CD4-positive, alpha-beta T cell (primary cell): Measurements from ENCODE around the gene CCDC137. TPM values are rescaled to one million over a fixed set of nuclear protein-coding genes. Genes with fewer than 3 reads are reported as not detected.

ENCODE experiments used
- ATAC-seq: fragments of 200-7000 bp; cut with Tn5 transposase; one replicate; pipeline ENCODE4 v1.10.0; 2022; ENCODE audit warnings: mild to moderate bottlenecking; ENCODE audit not compliant: poor library complexity
- CTCF ChIA-PET: fragments of 350-600 bp; sonication (Branson Sonifier 250); formaldehyde crosslinking; loops from one replicate; lab custom pipeline; 2021; ENCODE audit warnings: antibody characterized with exemption, inconsistent platforms; lab: Charles Lee
- POLR2A ChIA-PET: fragments of 350-600 bp; sonication (Branson Sonifier 250); formaldehyde crosslinking; loops from one replicate; lab custom pipeline; 2021; ENCODE audit warnings: antibody characterized with exemption, inconsistent platforms; lab: Charles Lee
- DNase-seq, 14 experiments: peaks; one replicate each; pipeline ENCODE4 v3.0.0-alpha.2; 2013 to 2020; ENCODE audit warnings: mixed read lengths in 2 of 14
- H3K27ac ChIP-seq, 2 donors: one replicate each; pipeline versions ENCODE4 v1.5.1 to v1.7.0; 2013; ENCODE audit warnings: low read length in 2 of 2, low read depth in 1 of 2, mild to moderate bottlenecking in 1 of 2
- H3K27me3 ChIP-seq, 2 experiments: 1 replicate in 1 of 2; 2 replicates in 1 of 2; pipeline versions ENCODE4 v1.6.1 to v1.7.0; 2013; ENCODE audit warnings: low read length in 2 of 2, control low read depth in 1 of 2, mild to moderate bottlenecking in 1 of 2, moderate library complexity in 1 of 2; ENCODE audit not compliant: insufficient read depth in 2 of 2, control insufficient read depth in 1 of 2
- H3K36me3 ChIP-seq: one replicate; pipeline ENCODE4 v1.6.1; 2013; ENCODE audit warnings: low read length, control low read depth; ENCODE audit not compliant: insufficient read depth
- H3K4me1 ChIP-seq: one replicate; pipeline ENCODE4 v1.6.1; 2013; ENCODE audit warnings: low read length, control low read depth; ENCODE audit not compliant: insufficient read depth
- H3K4me3 ChIP-seq: one replicate; pipeline ENCODE4 v1.5.1; 2013; ENCODE audit warnings: mild to moderate bottlenecking, low read length, moderate library complexity
- H3K9me3 ChIP-seq, 2 experiments: 1 replicate in 1 of 2; 2 replicates in 1 of 2; pipeline versions ENCODE4 v1.6.1 to v1.7.0; 2013; ENCODE audit warnings: low read length in 2 of 2, mild to moderate bottlenecking in 2 of 2, control low read depth in 1 of 2, moderate library complexity in 1 of 2; ENCODE audit not compliant: control insufficient read depth in 1 of 2, insufficient read depth in 1 of 2
- H3K27ac Mint-ChIP-seq: one replicate; pipeline ENCODE4 v1.8.0; 2020; ENCODE audit warnings: mixed read lengths
- H3K27me3 Mint-ChIP-seq: one replicate; pipeline ENCODE4 v1.8.0; 2021; ENCODE audit warnings: mixed read lengths
- H3K36me3 Mint-ChIP-seq: one replicate; pipeline ENCODE4 v1.8.0; 2021; ENCODE audit warnings: low read depth, mixed read lengths
- H3K4me1 Mint-ChIP-seq: one replicate; pipeline ENCODE4 v1.8.0; 2021; ENCODE audit warnings: low read depth, mixed read lengths
- H3K4me3 Mint-ChIP-seq: one replicate; pipeline ENCODE4 v1.8.0; 2020; ENCODE audit warnings: mild to moderate bottlenecking, mixed read lengths
- H3K9me3 Mint-ChIP-seq: one replicate; pipeline ENCODE4 v1.8.0; 2020; ENCODE audit warnings: mixed read lengths
- intact Hi-C, 2 experiments: fragments of 100-400 bp; cut with DNase I in 1 of 2; cut with micrococcal nuclease in 1 of 2; formaldehyde crosslinking; loops; one replicate each; pipeline versions ENCODE4 v1.15.1 to v1.9.0; 2023 to 2025; cut with DNase I, micrococcal nuclease
- total RNA-seq, 174 experiments: library from RNA in 2 of 174; stranded (reverse) in 2 of 174; gene quantifications; one replicate each; pipeline ENCODE4 v1.2.3 and lab custom pipeline; 2021 to 2026
- TF ChIP-seq, protein P1 (sequence below): fragments of 200-600 bp; IDR thresholded peaks from one replicate; pipeline ENCODE4 v1.8.0; 2022; ENCODE audit warnings: antibody characterized with exemption, mild to moderate bottlenecking

The CCDC137 gene
- total RNA-seq, 2 experiments from 2014 or later = 20.8 to 21.7 TPM

DNA sequence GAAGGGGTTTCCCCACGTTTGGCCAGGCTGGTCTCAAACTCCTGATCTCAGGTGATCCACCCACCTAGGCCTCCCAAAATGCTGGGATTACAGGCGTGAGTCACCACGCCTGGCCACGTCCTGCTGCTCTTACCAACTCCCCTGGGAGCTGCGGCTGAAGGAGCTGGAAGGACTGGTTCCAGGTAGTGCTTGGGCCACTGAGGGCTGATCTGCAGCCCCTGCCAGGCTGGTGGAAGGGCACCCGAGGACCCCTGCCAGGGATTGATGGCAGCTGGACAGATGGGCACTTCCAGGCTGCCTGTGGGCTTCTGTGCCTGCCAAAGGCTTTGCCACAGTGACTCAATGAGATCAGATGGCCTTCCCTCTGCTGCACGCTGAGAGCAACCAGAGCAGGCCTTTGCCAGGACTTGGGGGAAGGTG is 2.5 kb upstream of the CCDC137 start:
- Mint-ChIP-seq H3K4me1 (peaks cover 50% of the 10 kb centered on the region), H3K4me3 (peak overlapping the region; percentile 54), H3K36me3 (peaks cover 29% of the 10 kb centered on the region), H3K9me3 (no peaks in the 10 kb centered on the region), H3K27me3 (no peaks in the 10 kb centered on the region), H3K27ac (peak overlapping the region; percentile 14)
- DNase-seq = no peak
- H3K4me3 ChIP-seq = no peak overlapping the region
- H3K36me3 ChIP-seq = peaks cover 15% of the 10 kb centered on the region
- CTCF ChIA-PET = no interaction called here
- POLR2A ChIA-PET = interaction anchor here (0.8 to 2.6 kb wide), 4 partner anchors 19 to 51 kb away, joined by 3 to 22 read pairs (median 4); partner anchors contain the start of genes ARL16, HGS, NPLOC4 and TSPAN10
- H3K4me1 ChIP-seq = peaks cover 63% of the 10 kb centered on the region
- H3K9me3 ChIP-seq = no peaks in the 10 kb centered on the region
- H3K27ac ChIP-seq = peak overlapping the region in 1 of 2 donors; percentile 40
- no peaks in the 10 kb centered on the region for H3K27me3 ChIP-seq
- intact Hi-C loops = no loop called here
- TF ChIP-seq, protein P1, sequence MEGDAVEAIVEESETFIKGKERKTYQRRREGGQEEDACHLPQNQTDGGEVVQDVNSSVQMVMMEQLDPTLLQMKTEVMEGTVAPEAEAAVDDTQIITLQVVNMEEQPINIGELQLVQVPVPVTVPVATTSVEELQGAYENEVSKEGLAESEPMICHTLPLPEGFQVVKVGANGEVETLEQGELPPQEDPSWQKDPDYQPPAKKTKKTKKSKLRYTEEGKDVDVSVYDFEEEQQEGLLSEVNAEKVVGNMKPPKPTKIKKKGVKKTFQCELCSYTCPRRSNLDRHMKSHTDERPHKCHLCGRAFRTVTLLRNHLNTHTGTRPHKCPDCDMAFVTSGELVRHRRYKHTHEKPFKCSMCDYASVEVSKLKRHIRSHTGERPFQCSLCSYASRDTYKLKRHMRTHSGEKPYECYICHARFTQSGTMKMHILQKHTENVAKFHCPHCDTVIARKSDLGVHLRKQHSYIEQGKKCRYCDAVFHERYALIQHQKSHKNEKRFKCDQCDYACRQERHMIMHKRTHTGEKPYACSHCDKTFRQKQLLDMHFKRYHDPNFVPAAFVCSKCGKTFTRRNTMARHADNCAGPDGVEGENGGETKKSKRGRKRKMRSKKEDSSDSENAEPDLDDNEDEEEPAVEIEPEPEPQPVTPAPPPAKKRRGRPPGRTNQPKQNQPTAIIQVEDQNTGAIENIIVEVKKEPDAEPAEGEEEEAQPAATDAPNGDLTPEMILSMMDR = no peak
- ATAC-seq = no peak

DNA sequence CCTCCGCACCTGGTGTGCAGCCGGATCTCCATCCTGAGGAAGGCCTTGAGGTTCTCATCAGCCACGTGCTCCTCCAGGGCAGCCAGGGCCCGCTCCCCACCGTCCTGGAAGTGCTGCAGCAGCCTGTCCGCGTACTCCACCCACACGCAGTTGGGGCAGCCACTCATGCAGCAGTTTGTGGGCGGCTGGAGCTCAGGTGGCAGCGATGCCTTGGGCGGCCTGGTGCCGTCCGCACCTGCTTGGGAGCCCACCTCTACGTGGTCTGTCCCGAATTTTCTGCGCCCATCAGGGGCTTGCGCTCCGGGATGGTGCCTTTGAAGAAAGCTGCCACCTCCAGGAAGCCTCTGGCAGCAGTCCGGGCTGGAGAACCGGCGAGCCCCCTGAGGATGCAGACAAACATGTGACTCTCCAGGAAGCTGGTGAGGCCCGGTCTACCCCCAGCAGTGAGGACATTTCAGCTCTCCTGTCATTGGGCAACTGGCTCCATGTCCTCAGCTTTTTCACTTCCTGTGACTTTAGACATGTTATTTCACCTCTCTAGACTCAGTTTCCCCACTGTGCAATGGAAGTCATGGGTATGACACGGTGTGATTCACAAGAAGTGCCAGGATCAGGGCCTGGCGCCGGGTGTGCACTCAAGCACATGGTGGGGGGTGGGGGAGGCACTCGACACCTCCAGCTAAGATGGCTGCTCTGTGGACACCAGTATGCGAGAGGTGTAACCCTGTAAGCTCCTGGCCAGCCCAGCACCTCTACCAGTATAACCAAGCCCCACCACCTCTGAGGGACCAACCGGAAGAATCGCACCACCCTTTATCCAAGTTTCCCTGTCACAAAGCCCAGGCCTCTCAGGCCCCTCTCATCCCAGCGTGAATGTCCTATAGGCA is 1.1 kb upstream of the CCDC137 start:
- H3K9me3 ChIP-seq = no peaks in the 10 kb centered on the region
- no peaks in the 10 kb centered on the region for H3K27me3 ChIP-seq
- intact Hi-C loops = loop anchor here (1.0 to 5.0 kb wide), 4 partner anchors 18 to 37 kb away; partner anchors contain the start of genes NPLOC4 (in 2 of the 2), TSPAN10 (in 2 of the 2), ARL16 (in 1 of the 2) and MRPL12 (in 1 of the 2)
- ATAC-seq = peak; percentile 22
- ChIA-PET CTCF (no interaction called here), POLR2A (interaction anchor here (0.7 to 3.0 kb wide), 4 partner anchors 18 to 153 kb away, joined by 3 to 25 read pairs (median 6); partner anchors contain the start of genes ACTG1, ARL16, HGS and MRPL12)
- H3K4me3 Mint-ChIP-seq = peak overlapping the region; percentile 94
- H3K4me3 ChIP-seq = peak overlapping the region; percentile 90
- H3K4me1 Mint-ChIP-seq = peaks cover 50% of the 10 kb centered on the region
- H3K27ac Mint-ChIP-seq = peak overlapping the region; percentile 91
- H3K36me3 Mint-ChIP-seq = peaks cover 36% of the 10 kb centered on the region
- H3K27ac ChIP-seq = peak overlapping the region; percentile 73 to 85
- H3K27me3 Mint-ChIP-seq = no peaks in the 10 kb centered on the region
- H3K9me3 Mint-ChIP-seq = no peaks in the 10 kb centered on the region
- peaks cover 28% of the 10 kb centered on the region for H3K36me3 ChIP-seq
- peak in 10 of 14 experiments; percentile 17 to 66 (median 31) for DNase-seq
- TF ChIP-seq, protein P1 = no peak
- H3K4me1 ChIP-seq = peaks cover 67% of the 10 kb centered on the region

DNA sequence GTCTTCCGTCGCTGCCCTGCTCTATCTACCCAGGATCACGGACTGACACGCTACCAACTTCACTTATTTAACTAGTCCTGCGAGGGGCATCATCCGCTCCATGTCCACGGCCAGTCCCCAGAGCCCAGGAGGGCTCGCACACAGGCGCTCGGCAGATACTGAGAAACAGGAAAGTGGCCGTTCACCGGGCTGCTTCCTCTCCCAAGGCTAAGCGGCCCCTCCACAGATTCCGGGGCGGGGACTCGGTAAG is 520 bp upstream of the CCDC137 start:
- Mint-ChIP-seq H3K36me3 (peaks cover 41% of the 10 kb centered on the region), H3K9me3 (no peaks in the 10 kb centered on the region), H3K4me3 (peak overlapping the region; percentile 94), H3K27ac (peak overlapping the region; percentile 91), H3K4me1 (peaks cover 50% of the 10 kb centered on the region), H3K27me3 (no peaks in the 10 kb centered on the region)
- intact Hi-C loops = loop anchor here (1.0 to 5.0 kb wide), 4 partner anchors 17 to 36 kb away; partner anchors contain the start of genes NPLOC4 (in 2 of the 2), TSPAN10 (in 2 of the 2), ARL16 (in 1 of the 2) and MRPL12 (in 1 of the 2)
- Histone ChIP-seq H3K36me3 (peaks cover 32% of the 10 kb centered on the region), H3K27ac (peak overlapping the region; percentile 73 to 85), H3K9me3 (no peaks in the 10 kb centered on the region), H3K4me1 (peaks cover 67% of the 10 kb centered on the region), H3K4me3 (peak overlapping the region; percentile 90), H3K27me3 (no peaks in the 10 kb centered on the region)
- peak; percentile 33 for ATAC-seq
- POLR2A ChIA-PET = interaction anchor here (0.7 to 3.0 kb wide), 6 partner anchors 17 to 153 kb away, joined by 3 to 25 read pairs (median 4); partner anchors contain the start of genes ACTG1, ARL16, HGS and MRPL12
- CTCF ChIA-PET = no interaction called here
- TF ChIP-seq, protein P1 = no peak
- peak in 5 of 14 experiments; percentile 9 to 40 (median 21) for DNase-seq
